GM18951 (cell line): ENCODE data around the gene DHRSX.

Experiments used
- POLR2A ChIP-seq: IDR thresholded peaks from 4 replicates; pipeline ENCODE4 v1.6.1; 2011; ENCODE audit warnings: mild to moderate bottlenecking; ENCODE audit not compliant: insufficient read length, insufficient read depth; ENCODE audit errors: extremely low read depth
- in situ Hi-C: fragments of 300-500 bp; cut with MboI; formaldehyde crosslinking; loops from one replicate; pipeline ENCODE4 v1.12.0; 2022; ENCODE audit warnings: low sequenced_read_pairs, mixed read lengths, inconsistent platforms; ENCODE audit not compliant: unreplicated experiment

Gene DHRSX

DNA sequence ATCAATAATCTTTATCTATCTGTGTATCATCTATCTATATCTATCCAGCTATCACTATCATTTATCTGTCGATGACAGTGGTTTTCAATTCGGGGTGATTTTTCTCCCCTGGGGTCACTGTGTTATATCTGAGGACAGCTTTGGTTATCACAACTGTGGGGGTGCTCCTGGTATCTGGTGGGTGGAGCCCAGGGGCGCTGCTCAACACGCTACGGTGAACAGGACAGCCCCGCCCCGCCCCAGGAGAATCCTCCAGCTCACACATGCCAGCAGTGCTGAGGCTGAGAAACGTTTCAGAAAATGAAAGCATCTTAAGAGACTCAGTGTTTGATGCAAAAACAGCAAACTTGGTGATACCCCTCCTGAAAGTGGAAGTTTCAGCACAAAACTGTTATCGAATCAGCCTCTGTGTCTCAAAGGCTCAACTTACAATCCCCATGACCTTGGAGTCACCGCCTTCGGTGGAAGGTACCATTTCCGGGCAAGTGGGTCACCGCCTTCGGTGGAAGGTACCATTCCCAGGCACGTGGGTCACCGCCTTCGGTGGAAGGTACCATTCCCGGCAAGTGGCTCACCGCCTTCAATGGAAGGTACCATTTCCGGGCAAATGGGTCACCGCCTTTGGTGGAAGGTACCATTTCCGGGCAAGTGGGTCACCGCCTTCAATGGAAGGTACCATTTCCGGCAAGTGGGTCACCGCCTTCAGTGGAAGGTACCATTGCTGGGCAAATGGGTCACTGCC lies 315.3 kb downstream of the DHRSX start:
- TF ChIP-seq POLR2A = no peak
- in situ Hi-C loops = loop anchor here (25.0 kb wide), 1 partner anchor 523 kb away; no protein-coding TSS in a partner anchor

- no peak for TF ChIP-seq POLR2A
- in situ Hi-C loops = loop anchor here (25.0 kb wide), 1 partner anchor 522 kb away; no protein-coding TSS in a partner anchor
Measured at GRCh38 chrX:2184089-2184488, 316.7 kb downstream of the DHRSX start.

- no peak for TF ChIP-seq POLR2A
- in situ Hi-C loops = loop anchor here (25.0 kb wide), 1 partner anchor 521 kb away; no protein-coding TSS in a partner anchor
Measured at GRCh38 chrX:2183193-2183725, 317.5 kb downstream of the DHRSX start.

DNA sequence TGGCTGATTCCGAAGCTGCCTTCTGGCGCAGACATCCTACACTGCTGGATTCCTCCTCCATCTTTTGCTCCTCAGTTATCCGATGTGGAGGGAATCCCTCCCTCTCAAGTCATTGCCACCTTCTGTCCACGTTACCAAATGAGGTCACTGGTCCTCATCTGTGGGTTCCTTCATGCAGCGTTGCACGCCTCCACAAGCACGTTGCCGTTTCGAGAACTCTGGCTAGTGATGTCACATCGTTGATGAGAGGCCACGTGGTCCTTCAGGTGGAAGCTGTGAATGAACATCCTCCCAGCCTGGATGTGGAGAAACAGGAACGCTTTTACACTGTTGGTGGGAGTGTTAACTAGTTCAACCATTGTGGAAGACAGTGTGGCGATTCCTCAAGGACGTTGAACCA lies 323.2 kb downstream of the DHRSX start:
- in situ Hi-C loops = loop anchor here (25.0 kb wide), 1 partner anchor 515 kb away; no protein-coding TSS in a partner anchor
- no peak for TF ChIP-seq POLR2A

GRCh38 chrX:2176733-2177132 lies 324.0 kb downstream of the DHRSX start:
- no peak for TF ChIP-seq POLR2A
- in situ Hi-C loops = loop anchor here (25.0 kb wide), 1 partner anchor 514 kb away; no protein-coding TSS in a partner anchor

GRCh38 chrX:2176274-2176673 lies 324.5 kb downstream of the DHRSX start:
- in situ Hi-C loops = loop anchor here (25.0 kb wide), 1 partner anchor 514 kb away; no protein-coding TSS in a partner anchor
- no peak for TF ChIP-seq POLR2A

DNA sequence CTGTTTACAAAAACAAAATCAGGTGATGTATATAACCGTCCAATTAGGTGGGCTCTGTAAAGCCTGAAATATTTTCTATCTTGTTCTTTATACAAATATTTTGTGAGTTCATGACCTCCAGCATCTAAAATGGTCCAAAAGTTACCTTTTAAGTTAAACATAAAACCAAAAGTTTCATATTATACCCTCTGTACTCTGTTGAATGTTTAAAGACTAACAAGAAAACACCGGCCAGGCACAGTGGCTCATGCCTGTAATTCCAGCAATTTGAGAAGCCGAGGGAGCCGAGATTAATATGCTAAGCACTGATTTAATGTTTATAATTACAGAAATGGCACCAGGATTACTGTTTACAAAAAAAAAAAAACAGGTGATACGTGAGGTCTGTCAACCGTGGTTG lies 328.4 kb downstream of the DHRSX start:
- TF ChIP-seq POLR2A = no peak
- in situ Hi-C loops = no loop called here
